ENCODE measurements around the gene IGF2BP2. TPM values are rescaled to one million over a fixed set of nuclear protein-coding genes. Genes with fewer than 3 reads are reported as not detected.

The IGF2BP2 gene
- total and polyA plus RNA-seq, 2 donors (not counting 1 experiment from before 2014, with no cell fraction given): 0.01 TPM; not detected in 1

- H3K4me3 Mint-ChIP-seq: no peak overlapping the region
- H4K20me1 ChIP-seq (ENCODE audit: control insufficient read depth, insufficient read depth, low read length, poor library complexity, severe bottlenecking): no peaks in the 10 kb centered on the region
- H3K4me3 ChIP-seq (ENCODE audit: control extremely low read depth in 1 of 5, extremely low read depth in 1 of 5, insufficient read depth in 1 of 5, low read depth in 2 of 5, low read length in 4 of 5): no peak overlapping the region
- DNase-seq (no peak), ATAC-seq (ENCODE audit: low read depth) (no peak)
- intact Hi-C loops (cut with micrococcal nuclease): no loop called here
- H3K4me2 ChIP-seq (replicated peaks; ENCODE audit: low read depth, low read length, poor library complexity, severe bottlenecking): no peak overlapping the region
- peaks cover 6% of the 10 kb centered on the region for H3K9me3 Mint-ChIP-seq (ENCODE audit: insufficient read depth)
- WGBS (ENCODE audit: insufficient coverage): no CpG with 5 or more reads among the region's 4 CpGs
- no peak overlapping the region for H3K27ac ChIP-seq (ENCODE audit: low read length in 2 of 2)
- no peaks in the 10 kb centered on the region for H3K36me3 ChIP-seq (replicated peaks in 1 of 2; ENCODE audit: control extremely low read depth in 1 of 2, control insufficient read depth in 1 of 2, extremely low read depth in 1 of 2, insufficient read depth in 2 of 2, low read length in 1 of 2)
- peaks cover 0 to 11% (median 5%) of the 10 kb centered on the region in 3 donors for H3K9me3 ChIP-seq (ENCODE audit: control extremely low read depth in 1 of 3, control insufficient read depth in 2 of 3, insufficient read depth in 1 of 3, low read length in 2 of 3)
- POLR2A ChIA-PET: no interaction called here
- no peaks in the 10 kb centered on the region for H3K4me1 Mint-ChIP-seq
- CTCF ChIA-PET: interaction anchor here (1.5 kb wide), 1 partner anchor 12 kb away, joined by 6 read pairs; no protein-coding TSS in a partner anchor
- H3K27me3 ChIP-seq (replicated peaks in 1 of 4; ENCODE audit: control extremely low read depth in 1 of 4, control insufficient read depth in 3 of 4, insufficient read depth in 4 of 4, low read length in 3 of 4): peaks cover 0 to 3% (median 0%) of the 10 kb centered on the region in 4 experiments
- no peaks in the 10 kb centered on the region for H3K4me1 ChIP-seq (ENCODE audit: control insufficient read depth in 2 of 2, insufficient read depth in 2 of 2, low read length in 2 of 2)
- H3K79me2 ChIP-seq (ENCODE audit: control insufficient read depth, insufficient read depth, low read length): no peaks in the 10 kb centered on the region
- no peak overlapping the region for H3K9ac ChIP-seq (ENCODE audit: low read length)
- H3K27ac Mint-ChIP-seq: no peak overlapping the region
- H2AFZ ChIP-seq (ENCODE audit: insufficient read depth, low read depth, low read length, poor library complexity, severe bottlenecking): no peak overlapping the region
- TF ChIP-seq CTCF (IDR thresholded peaks at IDR 0.05): no peak
- TF ChIP-seq EZH2 (IDR thresholded peaks at IDR 0.05; ENCODE audit: borderline replicate concordance, insufficient read depth, low read depth, low read length, poor library complexity, severe bottlenecking): no peak
- H3K27me3 Mint-ChIP-seq: peaks cover 31% of the 10 kb centered on the region
These were observed 68.4 kb downstream of the IGF2BP2 start for GRCh38 chr3:185756477-185756876.

GRCh38 chr3:185754920-185755319 is 69.9 kb downstream of the IGF2BP2 start:
- DNase-seq (no peak), ATAC-seq (ENCODE audit: low read depth) (no peak)
- Histone ChIP-seq H4K20me1 (ENCODE audit: control insufficient read depth, insufficient read depth, low read length, poor library complexity, severe bottlenecking) (no peaks in the 10 kb centered on the region), H3K4me3 (ENCODE audit: control extremely low read depth in 1 of 5, extremely low read depth in 1 of 5, insufficient read depth in 1 of 5, low read depth in 2 of 5, low read length in 4 of 5) (no peak overlapping the region), H3K4me2 (replicated peaks; ENCODE audit: low read depth, low read length, poor library complexity, severe bottlenecking) (no peak overlapping the region), H3K27ac (ENCODE audit: low read length in 2 of 2) (no peak overlapping the region), H3K9ac (ENCODE audit: low read length) (no peak overlapping the region), H3K27me3 (replicated peaks in 1 of 4; ENCODE audit: control extremely low read depth in 1 of 4, control insufficient read depth in 3 of 4, insufficient read depth in 4 of 4, low read length in 3 of 4) (no peaks in the 10 kb centered on the region), H3K36me3 (replicated peaks in 1 of 2; ENCODE audit: control extremely low read depth in 1 of 2, control insufficient read depth in 1 of 2, extremely low read depth in 1 of 2, insufficient read depth in 2 of 2, low read length in 1 of 2) (no peaks in the 10 kb centered on the region), H3K4me1 (ENCODE audit: control insufficient read depth in 2 of 2, insufficient read depth in 2 of 2, low read length in 2 of 2) (no peaks in the 10 kb centered on the region), H2AFZ (ENCODE audit: insufficient read depth, low read depth, low read length, poor library complexity, severe bottlenecking) (no peak overlapping the region), H3K79me2 (ENCODE audit: control insufficient read depth, insufficient read depth, low read length) (no peaks in the 10 kb centered on the region), H3K9me3 (ENCODE audit: control extremely low read depth in 1 of 3, control insufficient read depth in 2 of 3, insufficient read depth in 1 of 3, low read length in 2 of 3) (peaks cover 0 to 11% (median 5%) of the 10 kb centered on the region in 3 donors)
- TF ChIP-seq CTCF (IDR thresholded peaks at IDR 0.05) (no peak), EZH2 (IDR thresholded peaks at IDR 0.05; ENCODE audit: borderline replicate concordance, insufficient read depth, low read depth, low read length, poor library complexity, severe bottlenecking) (no peak)
- no peaks in the 10 kb centered on the region for H3K4me1 Mint-ChIP-seq
- POLR2A ChIA-PET: no interaction called here
- intact Hi-C loops (cut with micrococcal nuclease): no loop called here
- peaks cover 21% of the 10 kb centered on the region for H3K27me3 Mint-ChIP-seq
- CTCF ChIA-PET: interaction anchor here (1.2 to 1.7 kb wide), 2 partner anchors 9 to 13 kb away, joined by 3 read pairs; no protein-coding TSS in a partner anchor
- no peak overlapping the region for H3K4me3 Mint-ChIP-seq
- WGBS (ENCODE audit: insufficient coverage): 70% methylated on average over 2 of the region's 3 CpGs
- H3K9me3 Mint-ChIP-seq (ENCODE audit: insufficient read depth): peaks cover 6% of the 10 kb centered on the region
- H3K27ac Mint-ChIP-seq: no peak overlapping the region
